ENCODE results near the gene CD84.

DNA sequence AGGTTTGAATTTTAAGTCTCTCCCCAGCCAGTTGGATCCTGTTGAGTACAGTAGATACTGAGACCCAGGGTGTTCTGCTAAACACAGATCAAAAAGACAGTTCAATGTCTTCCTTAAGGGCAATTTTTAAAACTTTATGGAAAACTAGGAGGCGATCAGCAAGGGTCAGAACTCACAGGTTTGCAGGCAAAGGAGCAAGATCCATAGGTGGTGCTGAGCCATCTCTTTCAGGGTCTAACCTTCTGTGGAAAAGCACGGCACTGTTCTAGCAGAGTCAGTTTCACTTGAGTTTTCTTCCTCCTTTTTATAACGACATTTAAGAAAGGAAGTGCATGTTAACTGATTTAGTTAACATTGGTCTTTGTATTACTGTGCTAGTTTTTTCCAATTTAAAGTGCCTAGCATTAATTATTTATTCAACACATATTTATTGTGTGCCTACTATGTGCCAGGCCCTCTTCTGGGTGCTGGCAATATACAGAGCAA, at the start of gene CD84:
- TF ChIP-seq CTCF (IDR thresholded peaks at IDR 0.05 in 4 of 5, conservative IDR thresholded peaks at IDR 0.05 in 1 of 5) = no peak
- no peak for TF ChIP-seq POLR2A (IDR thresholded peaks at IDR 0.05)
